Measurements from ENCODE around the gene NQO1.

GRCh38 chr16:69706256-69706974 is 19.9 kb downstream of the NQO1 start:
- no peak for TF ChIP-seq CTCF (IDR thresholded peaks at IDR 0.05)
- no peak for TF ChIP-seq POLR2A (IDR thresholded peaks at IDR 0.05)

All from uterus (tissue), 2 donors.